ENCODE measurements around the gene XRCC1. TPM values are rescaled to one million over a fixed set of nuclear protein-coding genes. Genes with fewer than 3 reads are reported as not detected.

The XRCC1 gene
- total and polyA plus RNA-seq, 11 donors, result 11.2 to 21.3 (median 16.6) TPM

DNA sequence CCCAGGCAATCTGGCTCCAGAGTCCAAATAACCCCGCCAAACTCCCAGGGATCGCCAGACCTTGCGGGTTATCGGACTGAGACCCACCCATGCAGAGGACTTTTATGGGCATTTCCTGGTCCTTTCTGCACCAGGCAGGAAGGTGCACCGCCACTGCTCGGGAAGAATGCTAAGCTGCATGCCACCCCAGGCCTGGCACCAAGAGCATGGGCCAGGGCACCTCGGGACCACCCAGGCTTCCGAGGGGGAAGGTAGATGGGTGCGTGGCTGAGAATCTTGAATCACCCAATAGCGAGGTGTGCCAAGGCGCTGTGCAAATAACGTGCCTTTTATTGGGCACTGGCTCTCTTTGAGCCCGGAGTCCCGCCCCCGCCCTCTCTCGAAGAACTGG lies 42.8 kb downstream of the XRCC1 start:
- 1 to 5% (median 2%) methylated on average over 14 to 16 of the region's 16 CpGs for WGBS, 4 donors
- intact Hi-C loops (cut with DNase I), result loop anchor here in 6 of 10 donors (2.0 to 10.0 kb wide), 5 partner anchors 62 to 252 kb away; partner anchors contain the start of genes IRGQ (in 3 of the 6), ZNF576 (in 3 of the 6) and KCNN4 (in 1 of the 6)
- ATAC-seq (peak; percentile 2 to 6 (median 4)), DNase-seq (peak; percentile 56 to 79 (median 62))
- peaks cover 0 to 3% (median 0%) of the 10 kb centered on the region in 9 donors for H3K36me3 ChIP-seq
- H3K4me3 ChIP-seq, result peak overlapping the region; percentile 35 to 72 (median 60)
- H3K27ac ChIP-seq, result peak overlapping the region; percentile 58 to 95 (median 88)
- peaks cover 0 to 31% (median 17%) of the 10 kb centered on the region in 12 donors for H3K4me1 ChIP-seq
- no peaks in the 10 kb centered on the region for H3K27me3 ChIP-seq
- TF ChIP-seq, protein P1, sequence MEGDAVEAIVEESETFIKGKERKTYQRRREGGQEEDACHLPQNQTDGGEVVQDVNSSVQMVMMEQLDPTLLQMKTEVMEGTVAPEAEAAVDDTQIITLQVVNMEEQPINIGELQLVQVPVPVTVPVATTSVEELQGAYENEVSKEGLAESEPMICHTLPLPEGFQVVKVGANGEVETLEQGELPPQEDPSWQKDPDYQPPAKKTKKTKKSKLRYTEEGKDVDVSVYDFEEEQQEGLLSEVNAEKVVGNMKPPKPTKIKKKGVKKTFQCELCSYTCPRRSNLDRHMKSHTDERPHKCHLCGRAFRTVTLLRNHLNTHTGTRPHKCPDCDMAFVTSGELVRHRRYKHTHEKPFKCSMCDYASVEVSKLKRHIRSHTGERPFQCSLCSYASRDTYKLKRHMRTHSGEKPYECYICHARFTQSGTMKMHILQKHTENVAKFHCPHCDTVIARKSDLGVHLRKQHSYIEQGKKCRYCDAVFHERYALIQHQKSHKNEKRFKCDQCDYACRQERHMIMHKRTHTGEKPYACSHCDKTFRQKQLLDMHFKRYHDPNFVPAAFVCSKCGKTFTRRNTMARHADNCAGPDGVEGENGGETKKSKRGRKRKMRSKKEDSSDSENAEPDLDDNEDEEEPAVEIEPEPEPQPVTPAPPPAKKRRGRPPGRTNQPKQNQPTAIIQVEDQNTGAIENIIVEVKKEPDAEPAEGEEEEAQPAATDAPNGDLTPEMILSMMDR (IDR thresholded peaks at IDR 0.05), result no peak
- TF ChIP-seq POLR2A (IDR thresholded peaks at IDR 0.05), result no peak
- H3K9me3 ChIP-seq, result no peaks in the 10 kb centered on the region

DNA sequence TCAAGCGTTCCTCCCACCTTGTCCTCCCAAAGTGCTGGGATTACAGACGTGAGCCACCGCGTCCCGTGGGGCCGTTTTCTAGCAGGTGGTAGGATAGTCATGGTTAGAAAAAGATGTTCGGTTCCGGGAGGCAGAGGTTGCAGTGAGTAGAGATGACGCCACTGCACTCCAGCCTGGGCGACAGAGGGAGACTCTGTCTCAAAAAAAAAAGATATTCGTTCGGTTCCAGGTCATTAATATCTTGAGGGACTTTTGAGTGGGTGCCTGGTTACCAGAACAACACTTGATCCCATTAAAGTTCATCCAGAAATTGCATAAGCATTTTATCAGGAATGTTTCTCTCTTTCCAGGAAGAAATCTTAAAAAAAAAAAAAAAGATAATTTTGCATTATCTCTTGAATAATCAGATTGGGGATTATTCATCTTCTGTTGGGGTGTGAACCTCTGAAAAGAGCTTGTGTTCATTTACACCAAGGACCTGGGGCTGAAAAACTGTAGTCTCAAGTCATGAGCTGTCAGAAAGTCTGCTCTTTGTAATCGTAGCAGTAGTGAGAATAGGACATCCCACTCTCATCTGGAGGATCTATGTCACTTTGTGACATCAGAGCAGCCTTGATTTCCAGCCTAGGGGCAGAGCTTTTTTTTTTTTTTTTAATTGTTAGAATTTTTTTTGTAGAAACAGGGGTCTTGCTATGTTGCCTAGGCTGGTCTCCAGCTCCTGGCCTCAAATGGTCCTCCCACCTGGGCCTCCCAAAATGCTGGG lies 47.3 kb downstream of the XRCC1 start:
- intact Hi-C loops (cut with DNase I), result no loop called here
- WGBS, 4 donors, result 32 to 39% (median 34%) methylated on average over 13 of the region's 13 CpGs
- H3K36me3 ChIP-seq, result no peaks in the 10 kb centered on the region
- ATAC-seq (peak in 2 of 4 donors; percentile 20 to 23), DNase-seq (peak in 2 of 5 donors; percentile 27 to 37)
- peak overlapping the region in 11 of 12 donors; percentile 55 to 90 (median 85) for H3K27ac ChIP-seq
- TF ChIP-seq POLR2A (IDR thresholded peaks at IDR 0.05), result no peak
- TF ChIP-seq, protein P1 (IDR thresholded peaks at IDR 0.05), result peak in 2 of 12 donors; percentile 10 to 28
- H3K27me3 ChIP-seq, result no peaks in the 10 kb centered on the region
- no peaks in the 10 kb centered on the region for H3K9me3 ChIP-seq
- peak overlapping the region in 10 of 12 donors; percentile 80 to 98 (median 92) for H3K4me3 ChIP-seq
- H3K4me1 ChIP-seq, result peaks cover 0 to 43% (median 29%) of the 10 kb centered on the region in 12 donors

DNA sequence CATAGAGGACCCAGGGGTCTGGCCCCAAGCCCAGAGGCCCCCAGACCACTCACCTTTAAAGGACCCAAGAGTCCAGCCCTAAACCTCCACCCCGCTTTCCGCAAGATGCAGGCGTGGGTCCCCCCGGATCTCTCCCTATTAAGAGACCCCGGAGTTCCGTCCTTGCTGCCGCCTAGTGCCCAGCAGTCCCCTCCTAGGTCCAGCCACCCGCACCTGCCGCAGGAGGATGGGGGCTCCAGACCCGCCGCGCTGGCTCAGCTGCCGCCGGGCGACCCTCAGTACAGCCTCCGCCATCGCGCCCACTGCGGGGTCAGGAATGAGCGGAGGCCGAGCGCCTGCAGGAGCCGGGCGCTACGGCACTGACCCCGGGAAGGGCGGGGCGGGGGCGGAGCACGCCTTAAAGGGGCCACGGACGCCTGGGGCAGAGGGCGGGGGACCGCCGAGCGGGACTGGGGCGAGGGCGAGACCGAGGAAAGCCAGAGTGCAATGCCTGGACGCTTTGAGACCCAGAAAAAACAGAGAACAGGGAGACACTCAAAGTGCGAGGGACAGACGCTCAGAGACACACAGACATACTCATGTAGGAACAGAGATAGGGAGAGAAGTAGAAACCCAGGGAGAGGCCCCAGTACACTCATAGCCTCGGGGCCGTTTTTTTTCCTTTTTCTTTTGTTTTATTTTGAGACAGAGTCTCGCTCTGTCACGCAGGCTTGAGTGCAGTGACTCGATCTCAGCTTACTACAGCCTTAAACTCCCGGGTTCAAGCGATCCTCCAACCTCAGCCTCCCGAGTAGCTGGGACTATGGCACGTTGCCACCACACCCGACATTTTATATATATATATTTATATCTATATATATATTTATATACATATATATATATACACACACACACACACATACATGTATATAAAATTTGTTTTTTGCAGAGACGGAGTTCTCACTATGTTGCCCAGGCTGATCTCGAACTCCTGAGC lies 48.2 kb downstream of the XRCC1 start, which contains the start of gene ETHE1:
TSS of gene ETHE1 (minus strand) at position 318 of the 976 bp plus-strand sequence. CDS start at position 294, 24 bp downstream.
- Histone ChIP-seq H3K27ac (peak within 1 kb of the TSS; percentile 37 to 90 (median 84)), H3K36me3 (no peaks in the 10 kb centered on the region), H3K27me3 (no peaks in the 10 kb centered on the region), H3K4me3 (peak within 1 kb of the TSS; percentile 68 to 98 (median 90)), H3K9me3 (no peaks in the 10 kb centered on the region), H3K4me1 (peaks cover 0 to 34% (median 22%) of the 10 kb centered on the region in 12 donors)
- DNase-seq, result peak; percentile 86 to 93 (median 89)
- WGBS, 4 donors, result 5 to 8% (median 6%) methylated on average over 38 to 54 of the region's 54 CpGs
- peak; percentile 78 to 95 (median 93) for ATAC-seq
- TF ChIP-seq, protein P1 (IDR thresholded peaks at IDR 0.05), result peak in 1 of 12 donors; percentile 17
- TF ChIP-seq POLR2A (IDR thresholded peaks at IDR 0.05), result peak in 1 of 2 donors; percentile 79
- intact Hi-C loops (cut with DNase I), result no loop called here

Data from heart left ventricle (tissue), 16 donors.